WTC11 (cell line): ENCODE measurements around the gene LHFPL2. TPM values are rescaled to one million over a fixed set of nuclear protein-coding genes. Genes with fewer than 3 reads are reported as not detected.
"Not testable (repeated sequence)": the region's sequence is repeated elsewhere in the genome, so short reads cannot be mapped to it uniquely, and the experiment has no call there.

Experiments used
- ATAC-seq: fragments of 200-7000 bp; cut with Tn5 transposase; 2 replicates; pipeline ENCODE4 v1.10.0; 2021; ENCODE audit warnings: mild to moderate bottlenecking, moderate library complexity
- CTCF ChIA-PET: fragments of 300-600 bp; sonication (Branson Sonifier 250); formaldehyde crosslinking; loops from one replicate; lab custom pipeline; 2021; ENCODE audit warnings: antibody characterized with exemption; lab: Charles Lee
- POLR2A ChIA-PET: fragments of 350-600 bp; sonication (Branson Sonifier 250); formaldehyde crosslinking; loops from one replicate; lab custom pipeline; 2021; ENCODE audit warnings: antibody characterized with exemption; lab: Charles Lee
- DNase-seq: peaks from one replicate; pipeline ENCODE4 v3.0.0; 2021; ENCODE audit warnings: low spot score
- H3K27ac Mint-ChIP-seq: 2 replicates; pipeline ENCODE4 v1.8.0; 2021; ENCODE audit warnings: mixed read lengths
- H3K27me3 Mint-ChIP-seq: 2 replicates; pipeline ENCODE4 v1.8.0; 2021; ENCODE audit warnings: low read depth, mild to moderate bottlenecking, moderate library complexity, mixed read lengths
- H3K36me3 Mint-ChIP-seq: 2 replicates; pipeline ENCODE4 v1.8.0; 2021; ENCODE audit warnings: mixed read lengths
- H3K4me1 Mint-ChIP-seq: 2 replicates; pipeline ENCODE4 v1.8.0; 2022; ENCODE audit warnings: mixed read lengths
- H3K4me3 Mint-ChIP-seq: 2 replicates; pipeline ENCODE4 v1.8.0; 2021; ENCODE audit warnings: mild to moderate bottlenecking, moderate library complexity, mixed read lengths
- H3K9me3 Mint-ChIP-seq: 2 replicates; pipeline ENCODE4 v1.8.0; 2021; ENCODE audit warnings: mixed read lengths
- ATF3 ChIP-seq: sonication (generic); formaldehyde crosslinking; conservative IDR thresholded peaks from 2 replicates; pipeline ENCODE4 v1.8.1; 2022; ENCODE audit warnings: mild to moderate bottlenecking, missing genetic modification reagents
- ATF6 ChIP-seq: sonication (generic); formaldehyde crosslinking; IDR thresholded peaks from 2 replicates; pipeline ENCODE4 v1.8.1; 2023; ENCODE audit warnings: mild to moderate bottlenecking, missing genetic modification reagents
- E2F1 ChIP-seq: sonication (generic); formaldehyde crosslinking; IDR thresholded peaks from 2 replicates; pipeline ENCODE4 v1.8.0; 2022; ENCODE audit warnings: mild to moderate bottlenecking, missing genetic modification reagents
- EMX1 ChIP-seq: fragments of 250-450 bp; sonication (Bioruptor Pico); IDR thresholded peaks from 2 replicates; pipeline ENCODE4 v1.8.0; 2021; ENCODE audit warnings: mild to moderate bottlenecking
- NR3C1 ChIP-seq: sonication (generic); formaldehyde crosslinking; conservative IDR thresholded peaks from 2 replicates; pipeline ENCODE4 v1.8.1; 2023; ENCODE audit warnings: low read depth, mild to moderate bottlenecking, missing genetic modification reagents
- RELA ChIP-seq: sonication (generic); formaldehyde crosslinking; IDR thresholded peaks from 2 replicates; pipeline ENCODE4 v1.8.1; 2022; ENCODE audit warnings: missing genetic modification reagents, mild to moderate bottlenecking, borderline replicate concordance
- ZNF263 ChIP-seq: sonication (generic); formaldehyde crosslinking; IDR thresholded peaks from 2 replicates; pipeline ENCODE4 v1.8.1; 2022; ENCODE audit warnings: low read depth, mild to moderate bottlenecking, moderate library complexity, missing genetic modification reagents
- ZNF281 ChIP-seq: sonication (generic); formaldehyde crosslinking; IDR thresholded peaks from 2 replicates; pipeline ENCODE4 v1.8.0; 2023; ENCODE audit warnings: mild to moderate bottlenecking, missing genetic modification reagents
- ZNF396 ChIP-seq: fragments of 250-450 bp; sonication (Bioruptor Pico); IDR thresholded peaks from 2 replicates; pipeline ENCODE4 v1.8.0; 2021; ENCODE audit warnings: mild to moderate bottlenecking, moderate library complexity, borderline replicate concordance
- ZNF423 ChIP-seq: fragments of 250-450 bp; sonication (Bioruptor Pico); IDR thresholded peaks from 2 replicates; pipeline ENCODE4 v2.1.2; 2022; ENCODE audit warnings: mild to moderate bottlenecking, moderate library complexity
- total RNA-seq: library from RNA; stranded (reverse); gene quantifications from 3 replicates; pipeline ENCODE4 v1.2.3, GENCODE V29; 2021
- TF ChIP-seq, protein P1 (sequence below): sonication (generic); formaldehyde crosslinking; IDR thresholded peaks from 2 replicates; pipeline ENCODE4 v1.8.0; 2022; ENCODE audit warnings: mild to moderate bottlenecking, missing genetic modification reagents
- TF ChIP-seq, protein P2 (sequence below): sonication (generic); formaldehyde crosslinking; IDR thresholded peaks from 2 replicates; pipeline ENCODE4 v1.8.1; 2022; ENCODE audit warnings: mild to moderate bottlenecking, moderate library complexity, missing genetic modification reagents
- TF ChIP-seq, protein P3 (sequence below): sonication (generic); formaldehyde crosslinking; IDR thresholded peaks from 2 replicates; pipeline ENCODE4 v1.8.0; 2022; ENCODE audit warnings: mild to moderate bottlenecking, missing genetic modification reagents

Gene LHFPL2
- total RNA-seq, 1 experiment from 2014 or later = 40.6 TPM

DNA sequence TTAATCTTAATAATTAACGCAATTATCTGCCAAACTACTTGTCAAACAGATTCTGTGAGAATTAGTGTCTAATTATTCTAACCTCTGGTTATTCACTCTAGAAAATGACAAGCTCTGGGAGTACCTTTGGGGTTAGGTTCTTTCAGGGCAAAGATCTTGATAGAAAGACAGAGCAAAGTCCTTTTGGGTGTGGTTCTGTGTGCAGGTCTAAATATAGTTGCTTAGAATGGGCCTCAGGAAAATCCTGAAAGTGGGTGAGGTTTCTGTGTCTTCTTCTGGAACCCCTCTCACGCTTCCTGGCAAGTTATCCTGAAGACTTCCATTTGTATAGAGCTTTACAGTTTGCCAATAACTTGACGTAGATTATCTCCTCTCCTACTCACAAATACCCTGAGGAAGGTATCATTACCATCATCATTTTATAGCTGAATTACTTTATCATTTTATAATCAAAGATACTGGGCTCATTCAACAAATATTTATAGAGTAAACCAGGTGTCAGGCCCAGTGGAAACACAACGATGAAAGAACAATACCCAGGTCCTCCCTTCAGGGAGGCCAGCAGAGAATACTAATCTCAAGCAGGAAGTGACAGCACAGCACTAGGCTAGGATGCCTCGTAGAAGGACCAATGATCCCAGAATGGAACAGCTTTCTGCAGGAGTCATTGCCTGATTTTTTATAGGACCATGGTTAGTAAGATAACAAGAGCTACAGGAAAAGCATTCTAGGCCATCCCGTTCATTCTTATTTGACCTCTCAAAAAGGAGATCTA lies 27.6 kb upstream of the LHFPL2 start:
- CTCF ChIA-PET = no interaction called here
- no peaks in the 10 kb centered on the region for H3K9me3 Mint-ChIP-seq

DNA sequence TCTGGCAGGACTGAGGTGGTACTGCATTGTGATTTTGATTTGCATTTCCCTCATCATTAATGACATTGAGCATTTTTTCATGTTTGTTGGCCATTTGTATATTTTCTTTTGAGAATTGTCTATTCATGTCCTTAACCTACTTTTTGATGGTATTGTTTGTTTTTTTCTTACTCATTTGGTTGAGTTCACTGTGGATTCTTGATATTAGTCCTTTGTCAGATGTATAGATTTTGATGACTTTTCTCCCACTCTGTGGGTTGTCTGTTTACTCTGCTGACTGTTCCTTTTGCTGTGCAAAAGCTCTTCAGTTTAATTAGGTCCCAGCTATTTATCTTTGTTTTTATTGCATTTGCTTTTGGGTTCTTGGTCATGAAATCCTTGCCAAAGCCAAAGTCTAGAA lies 25.3 kb upstream of the LHFPL2 start:
- CTCF ChIA-PET, ATAC-seq, H3K4me3 Mint-ChIP-seq, H3K36me3 Mint-ChIP-seq, H3K4me1 Mint-ChIP-seq, DNase-seq, H3K27ac Mint-ChIP-seq, H3K9me3 Mint-ChIP-seq, POLR2A ChIA-PET, H3K27me3 Mint-ChIP-seq: not testable (repeated sequence)

More for the DNA sequence above, 27.6 kb upstream of the LHFPL2 start:
- no peak for TF ChIP-seq ZNF396
- TF ChIP-seq NR3C1 (CRISPR knock-in tag) = no peak
- TF ChIP-seq E2F1 (CRISPR knock-in tag) = no peak
- TF ChIP-seq ATF3 = no peak
- TF ChIP-seq, protein P1, sequence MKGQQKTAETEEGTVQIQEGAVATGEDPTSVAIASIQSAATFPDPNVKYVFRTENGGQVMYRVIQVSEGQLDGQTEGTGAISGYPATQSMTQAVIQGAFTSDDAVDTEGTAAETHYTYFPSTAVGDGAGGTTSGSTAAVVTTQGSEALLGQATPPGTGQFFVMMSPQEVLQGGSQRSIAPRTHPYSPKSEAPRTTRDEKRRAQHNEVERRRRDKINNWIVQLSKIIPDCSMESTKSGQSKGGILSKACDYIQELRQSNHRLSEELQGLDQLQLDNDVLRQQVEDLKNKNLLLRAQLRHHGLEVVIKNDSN = no peak
- TF ChIP-seq, protein P2, sequence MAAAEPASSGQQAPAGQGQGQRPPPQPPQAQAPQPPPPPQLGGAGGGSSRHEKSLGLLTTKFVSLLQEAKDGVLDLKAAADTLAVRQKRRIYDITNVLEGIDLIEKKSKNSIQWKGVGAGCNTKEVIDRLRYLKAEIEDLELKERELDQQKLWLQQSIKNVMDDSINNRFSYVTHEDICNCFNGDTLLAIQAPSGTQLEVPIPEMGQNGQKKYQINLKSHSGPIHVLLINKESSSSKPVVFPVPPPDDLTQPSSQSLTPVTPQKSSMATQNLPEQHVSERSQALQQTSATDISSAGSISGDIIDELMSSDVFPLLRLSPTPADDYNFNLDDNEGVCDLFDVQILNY (CRISPR knock-in tag) = no peak
- no peak for TF ChIP-seq ATF6
- no peak for TF ChIP-seq ZNF281
- no peak for TF ChIP-seq RELA (CRISPR knock-in tag)
- TF ChIP-seq ZNF263 = no peak
- TF ChIP-seq ZNF423 (CRISPR knock-in tag) = no peak
- H3K4me3 Mint-ChIP-seq = no peak overlapping the region
- DNase-seq (no peak), ATAC-seq (no peak)
- H3K36me3 Mint-ChIP-seq = no peaks in the 10 kb centered on the region
- H3K4me1 Mint-ChIP-seq = no peaks in the 10 kb centered on the region; the same call in 1 of the 2 replicates
- H3K27ac Mint-ChIP-seq = no peak overlapping the region
- POLR2A ChIA-PET = no interaction called here
- H3K27me3 Mint-ChIP-seq = no peaks in the 10 kb centered on the region

- ChIA-PET CTCF (no interaction called here), POLR2A (no interaction called here)
- H3K27me3 Mint-ChIP-seq = no peaks in the 10 kb centered on the region
- H3K36me3 Mint-ChIP-seq = no peaks in the 10 kb centered on the region
- no peak for TF ChIP-seq EMX1 (CRISPR knock-in tag)
- TF ChIP-seq, protein P3, sequence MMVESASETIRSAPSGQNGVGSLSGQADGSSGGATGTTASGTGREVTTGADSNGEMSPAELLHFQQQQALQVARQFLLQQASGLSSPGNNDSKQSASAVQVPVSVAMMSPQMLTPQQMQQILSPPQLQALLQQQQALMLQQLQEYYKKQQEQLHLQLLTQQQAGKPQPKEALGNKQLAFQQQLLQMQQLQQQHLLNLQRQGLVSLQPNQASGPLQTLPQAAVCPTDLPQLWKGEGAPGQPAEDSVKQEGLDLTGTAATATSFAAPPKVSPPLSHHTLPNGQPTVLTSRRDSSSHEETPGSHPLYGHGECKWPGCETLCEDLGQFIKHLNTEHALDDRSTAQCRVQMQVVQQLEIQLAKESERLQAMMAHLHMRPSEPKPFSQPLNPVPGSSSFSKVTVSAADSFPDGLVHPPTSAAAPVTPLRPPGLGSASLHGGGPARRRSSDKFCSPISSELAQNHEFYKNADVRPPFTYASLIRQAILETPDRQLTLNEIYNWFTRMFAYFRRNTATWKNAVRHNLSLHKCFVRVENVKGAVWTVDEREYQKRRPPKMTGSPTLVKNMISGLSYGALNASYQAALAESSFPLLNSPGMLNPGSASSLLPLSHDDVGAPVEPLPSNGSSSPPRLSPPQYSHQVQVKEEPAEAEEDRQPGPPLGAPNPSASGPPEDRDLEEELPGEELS = no peak
- no peak overlapping the region for H3K27ac Mint-ChIP-seq
- H3K4me3 Mint-ChIP-seq = no peak overlapping the region
- no peaks in the 10 kb centered on the region for H3K9me3 Mint-ChIP-seq
- no peak for ATAC-seq
- DNase-seq = no peak
- peaks cover 4% of the 10 kb centered on the region for H3K4me1 Mint-ChIP-seq
These were observed 23.6 kb upstream of the LHFPL2 start for GRCh38 chr5:78672154-78672553.
